Smooth muscle cell (in vitro differentiated cells): ENCODE measurements around the gene SECISBP2. TPM values are rescaled to one million over a fixed set of nuclear protein-coding genes. Genes with fewer than 3 reads are reported as not detected.

Source experiments
- DNase-seq: peaks from one replicate; lab custom pipeline; 2025; ENCODE audit not compliant: unreplicated experiment; lab: John Stamatoyannopoulos, UW
- H2AFZ ChIP-seq: fragments of 200-600 bp; sonication (generic); 2 replicates; pipeline ENCODE4 v1.6.0; 2016; ENCODE audit warnings: antibody characterized with exemption, low read depth, mild to moderate bottlenecking
- H3F3A ChIP-seq: fragments of 200-600 bp; sonication (generic); 2 replicates; pipeline ENCODE4 v1.6.0; 2017; ENCODE audit warnings: antibody characterized with exemption, low read depth
- H3K27ac ChIP-seq: fragments of 200-600 bp; sonication (generic); 2 replicates; pipeline ENCODE4 v1.5.1; 2016; ENCODE audit warnings: low read depth, mild to moderate bottlenecking
- H3K27me3 ChIP-seq: fragments of 200-600 bp; sonication (generic); 2 replicates; pipeline ENCODE4 v1.6.1; 2016; ENCODE audit warnings: low read depth, mild to moderate bottlenecking
- H3K36me3 ChIP-seq: fragments of 200-600 bp; sonication (generic); 2 replicates; pipeline ENCODE4 v1.5.1; 2016; ENCODE audit warnings: low read depth
- H3K4me1 ChIP-seq: fragments of 200-600 bp; sonication (generic); 2 replicates; pipeline ENCODE4 v1.5.1; 2016; ENCODE audit warnings: low read depth
- H3K4me2 ChIP-seq: fragments of 200-600 bp; sonication (generic); 2 replicates; pipeline ENCODE4 v1.6.0; 2016; ENCODE audit warnings: mild to moderate bottlenecking
- H3K4me3 ChIP-seq: fragments of 200-600 bp; sonication (generic); 2 replicates; pipeline ENCODE4 v1.5.1; 2016; ENCODE audit warnings: mild to moderate bottlenecking
- H3K79me2 ChIP-seq: fragments of 200-600 bp; sonication (generic); 2 replicates; pipeline ENCODE4 v1.6.0; 2016; ENCODE audit warnings: low read depth, mild to moderate bottlenecking
- H3K9ac ChIP-seq: fragments of 200-600 bp; sonication (generic); 2 replicates; pipeline ENCODE4 v1.6.0; 2016; ENCODE audit warnings: low read depth
- H3K9me3 ChIP-seq: fragments of 200-600 bp; sonication (generic); replicated peaks from 2 replicates; pipeline ENCODE4 v1.5.1; 2016; ENCODE audit warnings: low read depth
- H4K20me1 ChIP-seq: fragments of 200-600 bp; sonication (generic); 2 replicates; pipeline ENCODE4 v1.6.0; 2016; ENCODE audit warnings: low read depth
- WGBS: methylation state at CpG from one replicate; pipeline ENCODE4 v1.1.7; 2016; ENCODE audit warnings: low lambda C conversion rate; 5-methylcytosine and 5-hydroxymethylcytosine counted together
- polyA plus RNA-seq: library from polyadenylated mRNA; unstranded; fragments of >200 nt; fragmentation: Nextera tagmentation; extraction: Ambion mirVana; gene quantifications from 2 replicates; pipeline ENCODE4 v1.2.1, GENCODE V29; 2016
- total RNA-seq: library from RNA; depleted of rRNA; stranded (reverse); fragments of >200 nt; gene quantifications from 2 replicates; pipeline ENCODE4 v1.2.3, GENCODE V29; 2014
- TF ChIP-seq, protein P1 (sequence below): fragments of 200-600 bp; sonication (generic); IDR thresholded peaks from 2 replicates; pipeline ENCODE4 v1.5.1; 2017; ENCODE audit warnings: borderline replicate concordance, mild to moderate bottlenecking, antibody characterized with exemption; ENCODE audit not compliant: insufficient read depth, poor library complexity, severe bottlenecking

SECISBP2 gene
- total and polyA plus RNA-seq, 2 experiments from 2014 or later, result 12.2 to 25.1 TPM

DNA sequence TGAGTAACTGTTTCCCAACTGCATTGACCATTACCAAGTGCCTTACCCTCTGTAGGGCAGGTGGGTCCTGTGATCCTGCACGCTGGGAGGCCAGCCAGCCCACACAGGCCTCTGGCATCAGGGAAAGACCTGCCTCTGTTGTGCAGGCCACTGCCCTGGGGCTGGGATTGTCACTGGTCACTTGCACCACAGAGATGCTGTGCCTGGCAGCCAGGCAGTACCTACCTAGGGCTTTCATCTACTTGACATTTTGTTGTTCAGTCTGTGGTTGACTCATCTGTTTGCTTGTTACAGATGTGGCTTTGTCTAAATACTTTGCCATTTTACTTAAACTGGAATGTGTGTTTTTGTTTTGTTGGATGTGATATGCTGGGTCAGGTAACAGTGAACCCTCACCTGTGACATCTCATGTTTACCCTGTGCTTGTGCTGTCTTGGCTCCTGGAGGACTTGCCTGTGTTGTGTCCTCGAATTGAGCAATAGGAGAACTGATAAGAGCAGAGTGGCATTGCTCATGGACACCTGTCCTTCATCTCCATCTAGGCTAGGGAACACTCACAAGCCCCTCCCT lies 32.8 kb downstream of the SECISBP2 start:
- H3K36me3 ChIP-seq, result peaks cover 14% of the 10 kb centered on the region
- no peaks in the 10 kb centered on the region for H3K9me3 ChIP-seq
- H3K27me3 ChIP-seq, result no peaks in the 10 kb centered on the region
- H3K9ac ChIP-seq, result no peak overlapping the region
- WGBS, result 100% methylated on average over 2 of the region's 2 CpGs
- no peak overlapping the region for H3K4me3 ChIP-seq
- no peaks in the 10 kb centered on the region for H3F3A ChIP-seq
- no peaks in the 10 kb centered on the region for H3K79me2 ChIP-seq
- no peaks in the 10 kb centered on the region for H3K4me1 ChIP-seq
- no peak overlapping the region for H3K27ac ChIP-seq
- TF ChIP-seq, protein P1, sequence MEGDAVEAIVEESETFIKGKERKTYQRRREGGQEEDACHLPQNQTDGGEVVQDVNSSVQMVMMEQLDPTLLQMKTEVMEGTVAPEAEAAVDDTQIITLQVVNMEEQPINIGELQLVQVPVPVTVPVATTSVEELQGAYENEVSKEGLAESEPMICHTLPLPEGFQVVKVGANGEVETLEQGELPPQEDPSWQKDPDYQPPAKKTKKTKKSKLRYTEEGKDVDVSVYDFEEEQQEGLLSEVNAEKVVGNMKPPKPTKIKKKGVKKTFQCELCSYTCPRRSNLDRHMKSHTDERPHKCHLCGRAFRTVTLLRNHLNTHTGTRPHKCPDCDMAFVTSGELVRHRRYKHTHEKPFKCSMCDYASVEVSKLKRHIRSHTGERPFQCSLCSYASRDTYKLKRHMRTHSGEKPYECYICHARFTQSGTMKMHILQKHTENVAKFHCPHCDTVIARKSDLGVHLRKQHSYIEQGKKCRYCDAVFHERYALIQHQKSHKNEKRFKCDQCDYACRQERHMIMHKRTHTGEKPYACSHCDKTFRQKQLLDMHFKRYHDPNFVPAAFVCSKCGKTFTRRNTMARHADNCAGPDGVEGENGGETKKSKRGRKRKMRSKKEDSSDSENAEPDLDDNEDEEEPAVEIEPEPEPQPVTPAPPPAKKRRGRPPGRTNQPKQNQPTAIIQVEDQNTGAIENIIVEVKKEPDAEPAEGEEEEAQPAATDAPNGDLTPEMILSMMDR, result no peak
- peaks cover 22% of the 10 kb centered on the region for H4K20me1 ChIP-seq
- H3K4me2 ChIP-seq, result no peak overlapping the region
- no peak overlapping the region for H2AFZ ChIP-seq
- DNase-seq, result no peak

- Histone ChIP-seq H3K36me3 (peaks cover 14% of the 10 kb centered on the region), H3K27ac (no peak overlapping the region), H4K20me1 (peaks cover 28% of the 10 kb centered on the region), H2AFZ (no peak overlapping the region), H3K9me3 (no peaks in the 10 kb centered on the region), H3K4me3 (no peak overlapping the region), H3K79me2 (no peaks in the 10 kb centered on the region), H3K4me1 (no peaks in the 10 kb centered on the region), H3K9ac (no peak overlapping the region), H3K27me3 (no peaks in the 10 kb centered on the region), H3F3A (no peaks in the 10 kb centered on the region), H3K4me2 (no peak overlapping the region)
- DNase-seq, result no peak
- 98% methylated on average over 6 of the region's 6 CpGs for WGBS
- TF ChIP-seq, protein P1, result no peak
Observed at GRCh38 chr9:89351584-89352300, 33.4 kb downstream of the SECISBP2 start.

DNA sequence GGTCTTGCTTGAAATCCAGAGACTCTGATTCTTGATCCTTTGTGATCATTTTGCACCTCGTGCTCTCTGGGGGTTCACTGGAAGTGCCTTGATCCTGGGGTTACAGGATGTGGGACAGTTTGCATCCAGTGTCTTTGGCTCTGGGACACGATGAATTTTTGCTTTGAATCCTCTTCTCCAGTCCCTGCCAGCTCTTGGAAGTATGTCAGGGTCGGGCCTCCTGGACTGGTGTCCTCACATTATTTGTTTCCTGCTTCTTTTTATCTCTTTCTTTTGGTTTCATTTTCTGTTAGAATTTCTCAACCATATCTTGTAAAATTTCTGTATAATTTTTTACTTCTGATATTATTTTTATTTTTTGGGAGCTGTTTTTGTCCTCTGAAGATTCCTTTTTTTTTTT lies 34.2 kb downstream of the SECISBP2 start:
- Histone ChIP-seq H3K36me3 (peaks cover 14% of the 10 kb centered on the region), H3K79me2 (no peaks in the 10 kb centered on the region), H3K27ac (no peak overlapping the region), H3K4me3 (no peak overlapping the region), H2AFZ (no peak overlapping the region), H3K9ac (no peak overlapping the region), H3K4me2 (no peak overlapping the region), H4K20me1 (peaks cover 31% of the 10 kb centered on the region), H3K9me3 (no peaks in the 10 kb centered on the region), H3K4me1 (no peaks in the 10 kb centered on the region), H3K27me3 (no peaks in the 10 kb centered on the region), H3F3A (no peaks in the 10 kb centered on the region)
- DNase-seq, result no peak
- TF ChIP-seq, protein P1, result no peak
- 79% methylated on average over 3 of the region's 3 CpGs for WGBS
